WI38 (cell line): Measurements from ENCODE around the gene SLC37A3.
A peak's percentile ranks its signal among the peaks of the same experiment; 100 is the strongest.

Source experiments
- H3K4me3 ChIP-seq: 2 replicates; pipeline ENCODE4 v1.5.1; 2011; ENCODE audit warnings: low read depth, mild to moderate bottlenecking, control low read depth, low read length
- TF ChIP-seq, protein P1 (sequence below): IDR thresholded peaks from 2 replicates; pipeline ENCODE4 v1.5.1; 2012; ENCODE audit warnings: low read depth, mild to moderate bottlenecking, control low read depth, low read length

The SLC37A3 gene, protein sequence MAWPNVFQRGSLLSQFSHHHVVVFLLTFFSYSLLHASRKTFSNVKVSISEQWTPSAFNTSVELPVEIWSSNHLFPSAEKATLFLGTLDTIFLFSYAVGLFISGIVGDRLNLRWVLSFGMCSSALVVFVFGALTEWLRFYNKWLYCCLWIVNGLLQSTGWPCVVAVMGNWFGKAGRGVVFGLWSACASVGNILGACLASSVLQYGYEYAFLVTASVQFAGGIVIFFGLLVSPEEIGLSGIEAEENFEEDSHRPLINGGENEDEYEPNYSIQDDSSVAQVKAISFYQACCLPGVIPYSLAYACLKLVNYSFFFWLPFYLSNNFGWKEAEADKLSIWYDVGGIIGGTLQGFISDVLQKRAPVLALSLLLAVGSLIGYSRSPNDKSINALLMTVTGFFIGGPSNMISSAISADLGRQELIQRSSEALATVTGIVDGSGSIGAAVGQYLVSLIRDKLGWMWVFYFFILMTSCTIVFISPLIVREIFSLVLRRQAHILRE

DNA sequence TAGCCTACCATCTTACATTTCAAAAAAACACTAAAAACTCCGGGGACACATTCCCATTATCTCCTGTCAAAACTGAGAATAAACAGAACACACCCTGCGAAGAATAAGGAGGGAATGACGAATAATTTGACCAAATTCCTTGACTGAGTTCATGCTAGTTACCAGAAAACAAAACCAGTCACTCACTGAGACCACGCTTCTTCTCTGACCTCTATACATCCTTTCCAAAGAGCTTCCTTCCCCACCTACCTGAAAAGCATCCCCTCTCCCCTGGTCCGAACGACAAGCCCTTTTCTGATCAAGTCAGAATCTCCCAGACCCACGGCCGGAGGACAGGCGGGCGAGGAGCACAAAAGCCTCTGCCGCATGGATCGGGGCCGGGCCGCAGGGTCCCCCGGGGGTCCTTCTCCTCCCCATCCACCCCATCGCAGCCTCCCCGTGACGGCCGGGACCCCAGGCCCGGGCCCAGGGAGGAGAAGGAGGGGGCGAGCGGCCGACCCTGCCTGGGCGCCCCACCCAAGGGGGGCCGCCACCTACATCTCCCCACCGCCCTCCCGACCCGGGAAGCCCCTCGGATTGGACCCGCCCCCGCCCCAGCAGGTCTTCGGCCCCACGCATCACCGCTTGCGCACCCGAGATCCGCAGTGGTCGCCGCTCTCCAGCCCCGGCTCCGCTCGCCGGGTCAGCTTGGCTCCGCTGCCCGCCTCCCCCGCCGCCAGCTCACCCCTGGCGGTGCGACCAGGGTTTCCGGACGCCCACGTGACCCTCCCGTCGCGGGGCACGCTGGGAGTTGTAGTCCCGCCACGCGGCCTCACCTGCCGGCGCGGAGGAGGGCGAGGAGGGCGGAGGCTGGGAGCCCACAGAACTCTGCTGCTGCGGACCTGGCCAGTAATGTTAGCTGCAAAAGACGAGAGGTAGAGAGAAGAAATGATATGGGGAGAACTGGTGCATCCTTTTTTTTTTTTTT, at the start of gene SLC37A3:
TSS of gene SLC37A3 (minus strand) at position 747 of the 967 bp plus-strand sequence. CDS start 16,004 bp downstream, outside the sequence.
- peak within 1 kb of the TSS; percentile 85 for H3K4me3 ChIP-seq

DNA sequence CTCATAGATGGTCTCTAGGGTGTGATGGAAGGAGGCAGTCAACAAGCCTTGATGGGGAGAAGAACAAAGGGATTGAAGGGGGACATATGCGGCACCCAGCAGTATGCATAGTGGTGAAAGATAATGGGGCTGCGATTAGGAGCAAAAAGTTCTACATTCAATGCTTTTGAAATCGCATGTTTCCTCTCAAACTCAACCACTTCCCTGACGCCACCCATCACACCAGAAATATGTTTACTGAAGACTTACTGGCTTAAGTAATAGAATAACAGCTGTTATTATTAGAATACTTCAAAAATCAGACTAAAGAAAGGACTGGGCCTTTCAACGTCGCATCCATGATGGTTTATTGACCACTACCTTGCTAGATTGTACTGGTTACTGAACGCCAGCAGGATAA, 49.5 kb upstream of the SLC37A3 start:
- TF ChIP-seq, protein P1, sequence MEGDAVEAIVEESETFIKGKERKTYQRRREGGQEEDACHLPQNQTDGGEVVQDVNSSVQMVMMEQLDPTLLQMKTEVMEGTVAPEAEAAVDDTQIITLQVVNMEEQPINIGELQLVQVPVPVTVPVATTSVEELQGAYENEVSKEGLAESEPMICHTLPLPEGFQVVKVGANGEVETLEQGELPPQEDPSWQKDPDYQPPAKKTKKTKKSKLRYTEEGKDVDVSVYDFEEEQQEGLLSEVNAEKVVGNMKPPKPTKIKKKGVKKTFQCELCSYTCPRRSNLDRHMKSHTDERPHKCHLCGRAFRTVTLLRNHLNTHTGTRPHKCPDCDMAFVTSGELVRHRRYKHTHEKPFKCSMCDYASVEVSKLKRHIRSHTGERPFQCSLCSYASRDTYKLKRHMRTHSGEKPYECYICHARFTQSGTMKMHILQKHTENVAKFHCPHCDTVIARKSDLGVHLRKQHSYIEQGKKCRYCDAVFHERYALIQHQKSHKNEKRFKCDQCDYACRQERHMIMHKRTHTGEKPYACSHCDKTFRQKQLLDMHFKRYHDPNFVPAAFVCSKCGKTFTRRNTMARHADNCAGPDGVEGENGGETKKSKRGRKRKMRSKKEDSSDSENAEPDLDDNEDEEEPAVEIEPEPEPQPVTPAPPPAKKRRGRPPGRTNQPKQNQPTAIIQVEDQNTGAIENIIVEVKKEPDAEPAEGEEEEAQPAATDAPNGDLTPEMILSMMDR, result no peak
- H3K4me3 ChIP-seq, result no peak overlapping the region

More for the DNA sequence above, at the start of gene SLC37A3:
- TF ChIP-seq, protein P1, result no peak

GRCh38 chr7:140446467-140446866, 48.1 kb upstream of the SLC37A3 start:
- TF ChIP-seq, protein P1, result no peak
- H3K4me3 ChIP-seq, result no peak overlapping the region

- TF ChIP-seq, protein P1, result no peak
- no peak overlapping the region for H3K4me3 ChIP-seq
Observed at GRCh38 chr7:140441519-140441918, 43.2 kb upstream of the SLC37A3 start.

GRCh38 chr7:140440593-140440992, 42.3 kb upstream of the SLC37A3 start:
- TF ChIP-seq, protein P1, result no peak
- H3K4me3 ChIP-seq, result no peak overlapping the region

DNA sequence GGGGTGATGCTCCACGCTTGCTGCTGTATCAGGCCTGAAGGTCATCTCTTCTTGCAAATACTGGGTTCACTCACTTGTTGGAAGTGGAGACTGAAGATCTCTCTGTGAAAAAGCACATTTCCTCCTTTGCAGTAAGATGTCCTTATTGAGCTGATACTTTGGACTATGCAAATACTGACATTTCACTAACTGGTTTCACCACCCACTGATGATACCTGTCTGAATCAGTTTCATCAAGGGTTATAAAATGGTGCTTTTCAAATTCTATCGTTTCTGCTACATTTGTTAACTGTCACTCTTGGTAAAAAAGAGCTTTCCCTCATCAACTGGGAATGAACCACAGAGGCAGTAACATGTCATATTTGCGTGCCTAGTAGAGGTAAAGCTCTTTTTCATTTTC, 41.0 kb upstream of the SLC37A3 start:
- no peak overlapping the region for H3K4me3 ChIP-seq
- TF ChIP-seq, protein P1, result no peak
